CD8-positive, alpha-beta memory T cell (primary cell): Measurements from ENCODE around the gene THAP6. TPM values are rescaled to one million over a fixed set of nuclear protein-coding genes. Genes with fewer than 3 reads are reported as not detected.

Source experiments
- CTCF ChIA-PET: fragments of 350-600 bp; sonication (Branson Sonifier 250); formaldehyde crosslinking; loops from one replicate; lab custom pipeline; 2021; ENCODE audit warnings: antibody characterized with exemption; lab: Charles Lee
- POLR2A ChIA-PET: fragments of 350-600 bp; sonication (Branson Sonifier 250); formaldehyde crosslinking; loops from one replicate; lab custom pipeline; 2021; ENCODE audit warnings: antibody characterized with exemption; lab: Charles Lee
- DNase-seq, 5 donors: peaks; one replicate each; pipeline versions ENCODE4 v3.0.0 to v3.0.0-alpha.2; 2020 to 2022; ENCODE audit warnings: mixed read lengths in 1 of 5
- H3K27ac ChIP-seq: one replicate; pipeline ENCODE4 v1.7.0; 2013; ENCODE audit warnings: low read depth, mild to moderate bottlenecking, low read length, moderate library complexity
- H3K27me3 ChIP-seq: 2 replicates; pipeline ENCODE4 v1.7.0; 2013; ENCODE audit warnings: low read length, mild to moderate bottlenecking; ENCODE audit not compliant: insufficient read depth, poor library complexity, severe bottlenecking
- H3K36me3 ChIP-seq: 2 replicates; pipeline ENCODE4 v1.7.0; 2013; ENCODE audit warnings: mild to moderate bottlenecking, low read length, moderate library complexity; ENCODE audit not compliant: insufficient read depth
- H3K4me1 ChIP-seq: 2 replicates; pipeline ENCODE4 v1.7.0; 2013; ENCODE audit warnings: mild to moderate bottlenecking, low read length, moderate library complexity; ENCODE audit not compliant: insufficient read depth
- H3K4me3 ChIP-seq: 2 replicates; pipeline ENCODE4 v1.7.0; 2013; ENCODE audit warnings: mild to moderate bottlenecking, low read length
- H3K9me3 ChIP-seq: 2 replicates; pipeline ENCODE4 v1.7.0; 2013; ENCODE audit warnings: mild to moderate bottlenecking, low read length
- H3K27ac Mint-ChIP-seq, 8 donors: one replicate each; pipeline ENCODE4 v1.8.0; 2020 to 2021; ENCODE audit warnings: mixed read lengths in 8 of 8, mild to moderate bottlenecking in 6 of 8, inconsistent platforms in 3 of 8, moderate library complexity in 3 of 8
- H3K27me3 Mint-ChIP-seq, 2 donors: one replicate each; pipeline ENCODE4 v1.8.0; 2020 to 2021; ENCODE audit warnings: mixed read lengths in 2 of 2, mild to moderate bottlenecking in 1 of 2, moderate library complexity in 1 of 2
- H3K36me3 Mint-ChIP-seq, 3 donors: one replicate each; pipeline ENCODE4 v1.8.0; 2020 to 2021; ENCODE audit warnings: mixed read lengths in 3 of 3, inconsistent platforms in 1 of 3, mild to moderate bottlenecking in 1 of 3
- H3K4me1 Mint-ChIP-seq, 3 donors: one replicate each; pipeline ENCODE4 v1.8.0; 2020 to 2021; ENCODE audit warnings: mixed read lengths in 3 of 3, inconsistent platforms in 1 of 3, mild to moderate bottlenecking in 1 of 3
- H3K4me3 Mint-ChIP-seq, 7 donors: one replicate each; pipeline ENCODE4 v1.8.0; 2020 to 2021; ENCODE audit warnings: mixed read lengths in 7 of 7, mild to moderate bottlenecking in 6 of 7, moderate library complexity in 4 of 7, inconsistent platforms in 2 of 7
- H3K9me3 Mint-ChIP-seq, 5 donors: one replicate each; pipeline ENCODE4 v1.8.0; 2020 to 2022; ENCODE audit warnings: mixed read lengths in 5 of 5, mild to moderate bottlenecking in 3 of 5, moderate library complexity in 2 of 5, inconsistent platforms in 1 of 5
- polyA plus RNA-seq: library from polyadenylated mRNA; unstranded; fragments of 300-500 nt; fragmentation: Illumina TruSeq; gene quantifications from one replicate; pipeline ENCODE4 v1.2.3, GENCODE V29; 2021
- total RNA-seq, 2 experiments: library from RNA; stranded (reverse); gene quantifications; one replicate each; pipeline ENCODE4 v1.2.3, GENCODE V29; 2021

Gene THAP6
- total and polyA plus RNA-seq, 3 experiments from 2014 or later, result 13.8 to 23.2 (median 22.7) TPM

GRCh38 chr4:75561789-75562188, 47.5 kb downstream of the THAP6 start:
- Histone ChIP-seq H3K27me3 (no peaks in the 10 kb centered on the region), H3K36me3 (no peaks in the 10 kb centered on the region), H3K9me3 (no peaks in the 10 kb centered on the region), H3K4me3 (no peak overlapping the region), H3K27ac (no peak overlapping the region), H3K4me1 (no peaks in the 10 kb centered on the region)
- ChIA-PET CTCF (no interaction called here), POLR2A (no interaction called here)
- no peak overlapping the region for H3K4me3 Mint-ChIP-seq
- no peaks in the 10 kb centered on the region for H3K9me3 Mint-ChIP-seq
- H3K36me3 Mint-ChIP-seq, result peaks cover 0 to 4% (median 2%) of the 10 kb centered on the region in 3 donors
- H3K27me3 Mint-ChIP-seq, result peaks cover 9 to 33% of the 10 kb centered on the region in 2 donors
- no peak overlapping the region for H3K27ac Mint-ChIP-seq
- H3K4me1 Mint-ChIP-seq, result peaks cover 5 to 7% (median 5%) of the 10 kb centered on the region in 3 donors
- no peak for DNase-seq

DNA sequence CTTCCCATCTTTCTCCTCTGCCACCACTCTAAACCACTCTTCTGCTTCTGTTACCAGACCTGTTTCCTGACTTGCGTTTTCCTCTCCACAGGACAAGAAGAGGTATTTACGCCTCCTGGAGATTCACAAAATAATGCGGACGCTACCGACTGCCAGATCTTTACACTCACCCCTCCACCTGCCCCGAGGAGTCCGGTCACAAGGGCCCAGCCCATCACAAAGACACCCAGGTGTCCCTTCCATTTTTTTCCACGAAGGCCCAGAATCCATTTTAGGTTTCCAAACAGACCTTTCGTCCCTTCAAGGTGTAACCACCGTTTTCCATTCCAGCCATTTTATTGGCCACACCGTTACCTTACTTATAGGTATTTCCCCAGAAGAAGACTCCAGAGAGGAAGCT, 49.8 kb downstream of the THAP6 start:
- no peak overlapping the region for H3K27ac ChIP-seq
- POLR2A ChIA-PET, result no interaction called here
- H3K9me3 Mint-ChIP-seq, result no peaks in the 10 kb centered on the region
- no peaks in the 10 kb centered on the region for H3K36me3 ChIP-seq
- no peak overlapping the region for H3K4me3 Mint-ChIP-seq
- CTCF ChIA-PET, result no interaction called here
- no peak overlapping the region for H3K4me3 ChIP-seq
- H3K9me3 ChIP-seq, result no peaks in the 10 kb centered on the region
- H3K36me3 Mint-ChIP-seq, result peaks cover 0 to 2% (median 0%) of the 10 kb centered on the region in 3 donors
- peaks cover 11 to 22% of the 10 kb centered on the region in 2 donors for H3K27me3 Mint-ChIP-seq
- no peak for DNase-seq
- no peaks in the 10 kb centered on the region for H3K4me1 ChIP-seq
- H3K27me3 ChIP-seq, result no peaks in the 10 kb centered on the region
- no peak overlapping the region for H3K27ac Mint-ChIP-seq
- peaks cover 5 to 7% (median 5%) of the 10 kb centered on the region in 3 donors for H3K4me1 Mint-ChIP-seq

DNA sequence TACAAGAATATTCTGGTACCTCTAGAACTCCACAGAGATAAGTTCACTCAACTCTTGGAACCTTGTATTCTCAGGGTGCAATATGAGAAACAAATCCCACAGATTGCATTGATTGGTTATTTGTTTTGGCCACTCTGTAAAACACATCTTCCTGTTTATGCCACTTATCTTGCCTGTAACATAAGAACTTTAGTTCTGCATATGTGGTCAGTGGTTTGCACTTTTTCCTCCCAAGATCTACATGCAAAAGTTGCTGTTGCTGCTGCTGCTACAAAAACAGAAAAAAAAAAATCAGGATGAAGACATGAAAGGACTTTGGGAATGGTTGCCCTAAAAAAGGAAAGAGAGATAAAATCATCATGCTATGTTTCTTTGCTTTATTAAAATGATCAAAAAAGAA, 51.2 kb downstream of the THAP6 start:
- H3K4me3 Mint-ChIP-seq, result no peak overlapping the region
- CTCF ChIA-PET, result no interaction called here

GRCh38 chr4:75566911-75567310, 52.6 kb downstream of the THAP6 start:
- H3K9me3 Mint-ChIP-seq, result no peaks in the 10 kb centered on the region
- Histone ChIP-seq H3K4me1 (no peaks in the 10 kb centered on the region), H3K4me3 (no peak overlapping the region), H3K27me3 (no peaks in the 10 kb centered on the region), H3K27ac (no peak overlapping the region), H3K36me3 (no peaks in the 10 kb centered on the region), H3K9me3 (no peaks in the 10 kb centered on the region)
- DNase-seq, result no peak
- peaks cover 5 to 7% (median 5%) of the 10 kb centered on the region in 3 donors for H3K4me1 Mint-ChIP-seq
- no peaks in the 10 kb centered on the region for H3K36me3 Mint-ChIP-seq
- CTCF ChIA-PET, result no interaction called here
- POLR2A ChIA-PET, result no interaction called here
- no peak overlapping the region for H3K27ac Mint-ChIP-seq
- H3K4me3 Mint-ChIP-seq, result no peak overlapping the region
- H3K27me3 Mint-ChIP-seq, result peaks cover 4 to 11% of the 10 kb centered on the region in 2 donors

More for the DNA sequence above, 51.2 kb downstream of the THAP6 start:
- Mint-ChIP-seq H3K9me3 (no peaks in the 10 kb centered on the region), H3K27ac (peak overlapping the region in 1 of 8 donors; percentile 30), H3K36me3 (no peaks in the 10 kb centered on the region), H3K27me3 (peaks cover 6 to 14% of the 10 kb centered on the region in 2 donors), H3K4me1 (peaks cover 5 to 7% (median 5%) of the 10 kb centered on the region in 3 donors)
- no peaks in the 10 kb centered on the region for H3K27me3 ChIP-seq
- no peaks in the 10 kb centered on the region for H3K36me3 ChIP-seq
- no peaks in the 10 kb centered on the region for H3K9me3 ChIP-seq
- no peak for DNase-seq
- POLR2A ChIA-PET, result no interaction called here
- no peak overlapping the region for H3K4me3 ChIP-seq
- no peaks in the 10 kb centered on the region for H3K4me1 ChIP-seq
- no peak overlapping the region for H3K27ac ChIP-seq

- Mint-ChIP-seq H3K4me3 (no peak overlapping the region), H3K27me3 (peaks cover 4 to 12% of the 10 kb centered on the region in 2 donors), H3K36me3 (no peaks in the 10 kb centered on the region), H3K4me1 (peaks cover 5 to 7% (median 5%) of the 10 kb centered on the region in 3 donors), H3K27ac (peak overlapping the region in 1 of 8 donors; percentile 4), H3K9me3 (no peaks in the 10 kb centered on the region)
- Histone ChIP-seq H3K27ac (no peak overlapping the region), H3K27me3 (no peaks in the 10 kb centered on the region), H3K36me3 (no peaks in the 10 kb centered on the region), H3K4me3 (no peak overlapping the region), H3K4me1 (no peaks in the 10 kb centered on the region), H3K9me3 (no peaks in the 10 kb centered on the region)
- DNase-seq, result no peak
- CTCF ChIA-PET, result interaction anchor here (0.7 kb wide), 1 partner anchor 138 kb away, joined by 3 read pairs; no protein-coding TSS in a partner anchor
- POLR2A ChIA-PET, result interaction anchor here (0.7 kb wide), 1 partner anchor 140 kb away, joined by 6 read pairs; no protein-coding TSS in a partner anchor
These were observed 53.5 kb downstream of the THAP6 start for GRCh38 chr4:75567725-75568124.

Other genes starting within 250 kb of the THAP6 start
- 10 to 100 TPM; 27.9 to 31.7 TPM for gene RCHY1, start 70 bp upstream of the THAP6 start, total RNA-seq
- 42.2 TPM for gene RCHY1, start 70 bp upstream of the THAP6 start, polyA plus RNA-seq
- gene ODAPH, start 41.6 kb downstream of the THAP6 start, total RNA-seq, result not detected
- 0.25 TPM for gene ODAPH, start 41.6 kb downstream of the THAP6 start, polyA plus RNA-seq
- under 1 TPM; 0.27 to 0.37 TPM for gene CDKL2, start 116.1 kb downstream of the THAP6 start, total RNA-seq
- gene CDKL2, start 116.1 kb downstream of the THAP6 start, polyA plus RNA-seq, result 0.47 TPM
- gene G3BP2, start 158.9 kb downstream of the THAP6 start, total RNA-seq, result 100 to 1,000 TPM; 189 to 195 TPM
- gene G3BP2, start 158.9 kb downstream of the THAP6 start, polyA plus RNA-seq, result 115 TPM
- gene USO1, start 210.1 kb downstream of the THAP6 start, total RNA-seq, result 10 to 100 TPM; 39.9 to 41.5 TPM
- 33.5 TPM for gene USO1, start 210.1 kb downstream of the THAP6 start, polyA plus RNA-seq